ENCODE data around the gene LONP2.
A peak's percentile ranks its signal among the peaks of the same experiment; 100 is the strongest.
"Not testable (repeated sequence)": the region's sequence is repeated elsewhere in the genome, so short reads cannot be mapped to it uniquely, and the experiment has no call there.

The LONP2 gene

GRCh38 chr16:48291303-48291702 lies 47.2 kb downstream of the LONP2 start:
- DNase-seq (ENCODE audit: low spot score) = peak; percentile 57

- DNase-seq (ENCODE audit: low spot score) = no peak
Observed at GRCh38 chr16:48291754-48292153, 47.7 kb downstream of the LONP2 start.

- DNase-seq (ENCODE audit: low spot score) = no peak
Observed at GRCh38 chr16:48292452-48292851, 48.4 kb downstream of the LONP2 start.

DNA sequence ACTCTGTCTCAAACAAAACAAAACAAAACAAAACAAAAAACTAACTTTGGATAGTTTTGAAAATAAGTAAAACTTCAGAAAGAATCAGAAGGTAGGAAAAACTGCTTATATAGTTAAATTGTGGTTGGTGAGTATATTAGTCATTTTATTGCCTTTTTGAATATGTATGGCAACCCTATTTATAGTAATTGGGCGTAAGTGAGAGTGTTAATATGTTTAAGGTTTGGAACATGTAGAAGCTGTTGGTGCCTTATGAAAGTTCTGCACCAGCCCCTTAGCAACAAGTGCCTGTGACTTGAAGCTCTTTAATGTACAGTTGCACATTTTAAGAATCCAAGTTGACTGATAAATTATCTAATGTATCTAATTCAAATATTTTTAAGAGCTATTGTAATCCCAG lies 50.6 kb downstream of the LONP2 start:
- no peak for DNase-seq (ENCODE audit: low spot score)

- DNase-seq (ENCODE audit: low spot score) = no peak
Observed at GRCh38 chr16:48295488-48296281, 51.6 kb downstream of the LONP2 start.

DNA sequence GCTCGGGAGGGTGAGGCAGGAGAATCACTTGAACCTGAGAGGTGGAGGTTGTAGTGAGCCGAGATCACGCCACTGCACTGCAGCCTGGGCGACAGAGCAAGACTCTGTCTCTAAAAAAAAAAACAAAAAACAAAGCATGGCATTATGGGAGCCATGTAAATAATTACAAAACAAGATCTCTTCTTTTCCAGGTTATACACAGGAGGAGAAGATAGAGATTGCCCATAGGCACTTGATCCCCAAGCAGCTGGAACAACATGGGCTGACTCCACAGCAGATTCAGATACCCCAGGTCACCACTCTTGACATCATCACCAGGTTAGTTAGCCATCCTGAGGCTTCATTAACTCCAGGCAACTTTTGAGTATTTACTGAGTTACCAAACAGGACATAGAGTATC lies 55.4 kb downstream of the LONP2 start:
- DNase-seq (ENCODE audit: low spot score) = no peak

DNA sequence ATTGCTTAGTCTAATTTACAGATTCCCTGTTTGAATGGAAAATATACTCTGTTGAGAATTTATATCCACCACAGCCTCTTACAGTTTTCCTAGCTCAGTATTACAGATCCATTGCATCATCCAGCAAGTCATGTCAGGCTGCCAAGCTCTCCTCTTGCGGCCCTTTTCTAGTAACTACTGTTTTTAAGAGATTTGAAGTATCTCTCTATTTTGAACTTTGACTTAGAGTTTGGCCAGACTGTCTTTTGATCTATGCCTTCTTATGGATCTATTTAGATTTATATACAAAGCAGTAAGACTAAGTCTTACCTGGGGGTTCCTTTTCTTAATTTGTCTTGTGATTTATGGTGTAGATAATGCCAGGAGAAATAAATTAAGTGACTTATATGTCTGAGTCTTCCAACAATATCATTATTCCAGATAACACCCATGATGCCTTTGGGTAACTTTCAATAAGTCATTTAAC lies 56.3 kb downstream of the LONP2 start:
- DNase-seq (ENCODE audit: low spot score) = no peak

- DNase-seq (ENCODE audit: low spot score) = no peak
Observed at GRCh38 chr16:48308535-48308934, 64.4 kb downstream of the LONP2 start.

GRCh38 chr16:48310908-48311641 lies 67.0 kb downstream of the LONP2 start:
- no peak for DNase-seq (ENCODE audit: low spot score)

- not testable (repeated sequence) for DNase-seq (ENCODE audit: low spot score)
Observed at GRCh38 chr16:48313905-48314304, 69.8 kb downstream of the LONP2 start.

DNA sequence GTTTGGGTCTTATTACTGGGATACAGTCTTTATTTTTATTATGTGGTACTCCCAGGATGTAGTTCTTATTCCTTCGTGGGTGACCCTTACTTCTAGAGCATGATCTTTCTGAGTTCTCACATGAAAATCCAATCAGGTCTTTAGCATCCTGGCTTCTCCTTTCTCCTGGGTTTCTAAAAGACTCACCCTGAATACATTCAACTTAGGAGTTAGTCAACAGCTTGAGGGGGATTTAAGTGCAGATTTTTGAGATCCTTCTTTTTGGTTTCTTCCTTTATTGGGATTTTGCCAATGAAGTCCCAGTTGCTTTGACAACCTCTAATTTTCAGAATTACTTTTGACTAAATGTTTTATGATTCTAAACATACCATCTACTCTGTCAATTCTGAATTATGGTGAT lies 72.9 kb downstream of the LONP2 start:
- no peak for DNase-seq (ENCODE audit: low spot score)

- DNase-seq (ENCODE audit: low spot score) = no peak
Observed at GRCh38 chr16:48317614-48318315, 73.7 kb downstream of the LONP2 start.

GRCh38 chr16:48318630-48319029 lies 74.5 kb downstream of the LONP2 start:
- peak; percentile 59 for DNase-seq (ENCODE audit: low spot score)

GRCh38 chr16:48321317-48322036 lies 77.4 kb downstream of the LONP2 start:
- no peak for DNase-seq (ENCODE audit: low spot score)

GRCh38 chr16:48323783-48324775 lies 80.0 kb downstream of the LONP2 start:
- no peak for DNase-seq (ENCODE audit: low spot score)

DNA sequence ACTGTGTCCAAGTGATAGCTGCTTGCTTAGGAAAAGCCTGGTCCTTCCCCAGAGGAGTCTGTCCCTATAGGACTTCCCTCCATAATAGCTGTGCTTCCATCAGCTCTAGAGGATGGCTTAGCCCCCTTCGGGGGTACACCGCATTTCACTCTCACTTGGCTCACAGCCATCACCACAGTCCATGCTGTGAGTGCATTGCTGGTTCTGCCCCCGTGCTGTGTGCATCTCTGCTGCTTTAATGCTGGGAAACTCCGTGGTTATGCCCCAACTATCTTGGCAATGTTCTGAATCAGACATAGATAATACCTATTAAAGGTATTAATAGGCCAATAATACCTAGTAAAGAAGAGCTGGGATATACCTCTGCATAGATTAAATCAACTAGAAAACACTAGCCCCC lies 82.8 kb downstream of the LONP2 start:
- no peak for DNase-seq (ENCODE audit: low spot score)

DNA sequence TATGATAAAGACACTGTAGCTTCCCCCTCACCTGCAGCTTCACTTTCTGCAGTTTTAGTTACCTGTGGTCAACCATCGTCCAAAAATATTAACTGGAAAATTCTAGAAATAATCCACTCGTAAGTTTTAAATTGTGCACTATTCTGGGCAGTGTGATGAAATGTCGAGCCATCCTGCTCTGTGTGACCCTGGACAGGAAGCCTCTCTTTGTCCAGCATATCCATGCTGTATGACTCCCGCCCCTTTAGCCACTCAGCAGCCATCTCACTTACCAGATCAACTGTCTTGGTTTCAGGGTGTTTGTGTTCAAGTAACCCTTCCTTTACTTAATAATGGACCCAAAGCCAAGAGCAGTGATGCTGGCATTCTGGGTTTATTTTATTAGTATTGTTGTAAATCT lies 85.0 kb downstream of the LONP2 start:
- DNase-seq (ENCODE audit: low spot score) = no peak

GRCh38 chr16:48330189-48330840 lies 86.2 kb downstream of the LONP2 start:
- no peak for DNase-seq (ENCODE audit: low spot score)

GRCh38 chr16:48330841-48331192 lies 86.7 kb downstream of the LONP2 start:
- DNase-seq (ENCODE audit: low spot score) = peak; percentile 49

DNA sequence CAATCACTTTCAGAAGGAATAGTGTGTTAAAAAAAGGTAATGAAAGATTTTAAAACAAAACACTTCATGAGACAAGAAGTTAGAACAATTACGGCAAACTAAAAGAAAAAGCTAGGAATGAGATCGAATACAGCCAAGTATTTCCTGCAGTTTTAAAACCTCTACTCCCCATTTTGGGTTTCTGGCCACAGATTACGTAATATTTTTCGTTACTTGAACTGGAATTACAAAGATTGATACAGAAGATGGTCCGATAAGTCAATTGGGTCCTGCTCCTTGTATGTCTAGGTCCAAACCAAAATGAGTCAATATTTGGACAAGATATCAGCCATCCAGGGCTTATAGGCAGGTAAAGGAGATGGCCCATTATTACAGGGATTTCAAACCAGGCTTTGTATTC lies 88.9 kb downstream of the LONP2 start:
- DNase-seq (ENCODE audit: low spot score) = no peak
